IMR-90 (cell line): Measurements from ENCODE around the gene MAGI2. TPM values are rescaled to one million over a fixed set of nuclear protein-coding genes. Genes with fewer than 3 reads are reported as not detected.

ENCODE experiments used
- ATAC-seq: fragments of 200-7000 bp; cut with Tn5 transposase; 2 replicates; pipeline ENCODE4 v1.9.1; 2020; ENCODE audit warnings: low read depth, mild to moderate bottlenecking, moderate library complexity
- BruUV-seq: library from RNA; stranded (reverse); fragments of 400-500 nt; replicated peaks from 2 replicates; lab custom pipeline; 2021; lab: Mats Ljungman, UMichigan
- CTCF ChIA-PET: fragments of 300-600 bp; formaldehyde crosslinking; extraction: SDS; loops from one replicate; lab custom pipeline; 2021; ENCODE audit warnings: antibody characterized with exemption; lab: Yijun Ruan, JAX
- POLR2A ChIA-PET: fragments of 300-600 bp; sonication (Branson Sonifier 250); formaldehyde crosslinking; loops from one replicate; lab custom pipeline; 2022; ENCODE audit warnings: antibody characterized with exemption; ENCODE audit not compliant: unreplicated experiment; lab: Charles Lee
- DNase-seq: peaks from one replicate; pipeline ENCODE4 v3.0.0; 2013
- H2AFZ ChIP-seq: replicated peaks from 2 replicates; pipeline ENCODE3; 2013; ENCODE audit warnings: low read length, mild to moderate bottlenecking; ENCODE audit not compliant: poor library complexity
- H2AK5ac ChIP-seq: 2 replicates; pipeline ENCODE4 v1.6.1; 2013; ENCODE audit warnings: low read depth, low read length, inconsistent platforms
- H2AK9ac ChIP-seq: replicated peaks from 2 replicates; pipeline ENCODE3; 2013; ENCODE audit warnings: mild to moderate bottlenecking, low read depth, low read length, moderate library complexity; ENCODE audit not compliant: poor library complexity
- H2BK120ac ChIP-seq: 2 replicates; pipeline ENCODE4 v1.6.1; 2013; ENCODE audit warnings: low read depth, low read length, inconsistent platforms
- H2BK15ac ChIP-seq: 3 replicates; pipeline ENCODE4 v1.6.1; 2013; ENCODE audit warnings: low read depth, low read length, inconsistent platforms
- H2BK20ac ChIP-seq: 2 replicates; pipeline ENCODE4 v1.6.1; 2013; ENCODE audit warnings: low read depth, mild to moderate bottlenecking, inconsistent platforms, low read length, moderate library complexity
- H2BK5ac ChIP-seq: 2 replicates; pipeline ENCODE4 v1.6.1; 2013; ENCODE audit warnings: mild to moderate bottlenecking, low read depth, low read length, inconsistent platforms; ENCODE audit not compliant: poor library complexity, severe bottlenecking
- H3K14ac ChIP-seq: replicated peaks from 2 replicates; pipeline ENCODE4 v1.6.1; 2013; ENCODE audit warnings: low read depth, low read length, inconsistent platforms
- H3K18ac ChIP-seq: 2 replicates; pipeline ENCODE4 v1.6.1; 2013; ENCODE audit warnings: low read depth, low read length, control low read depth
- H3K23ac ChIP-seq: 2 replicates; pipeline ENCODE4 v1.6.1; 2013; ENCODE audit warnings: low read depth, low read length, inconsistent platforms
- H3K27ac ChIP-seq: 2 replicates; pipeline ENCODE4 v1.5.1; 2013; ENCODE audit warnings: mild to moderate bottlenecking, control low read depth, low read length; ENCODE audit not compliant: insufficient read depth
- H3K27me3 ChIP-seq: 2 replicates; pipeline ENCODE4 v1.6.1; 2013; ENCODE audit warnings: low read length; ENCODE audit not compliant: control insufficient read depth, insufficient read depth
- H3K36me3 ChIP-seq: 2 replicates; pipeline ENCODE4 v1.6.1; 2013; ENCODE audit warnings: low read length, mixed read lengths; ENCODE audit not compliant: control insufficient read depth, insufficient read depth
- H3K4ac ChIP-seq: 2 replicates; pipeline ENCODE4 v1.6.1; 2013; ENCODE audit warnings: low read depth, low read length, inconsistent platforms
- H3K4me1 ChIP-seq: 2 replicates; pipeline ENCODE4 v1.6.1; 2013; ENCODE audit warnings: low read length, mixed read lengths; ENCODE audit not compliant: control insufficient read depth, insufficient read depth
- H3K4me2 ChIP-seq: 2 replicates; pipeline ENCODE4 v1.6.1; 2013; ENCODE audit warnings: low read depth, mild to moderate bottlenecking, control low read depth, low read length, moderate library complexity
- H3K4me3 ChIP-seq: 2 replicates; pipeline ENCODE4 v1.5.1; 2013; ENCODE audit warnings: low read depth, mild to moderate bottlenecking, control low read depth, low read length, moderate library complexity; ENCODE audit not compliant: insufficient read depth
- H3K56ac ChIP-seq: 2 replicates; pipeline ENCODE4 v1.6.1; 2013; ENCODE audit warnings: low read length, inconsistent platforms; ENCODE audit not compliant: insufficient read depth; ENCODE audit errors: extremely low read depth
- H3K79me1 ChIP-seq, 2 experiments: 2 replicates each; pipeline ENCODE4 v1.6.1; 2013; ENCODE audit warnings: low read length in 2 of 2, inconsistent platforms in 1 of 2, low read depth in 1 of 2
- H3K9ac ChIP-seq: 2 replicates; pipeline ENCODE4 v1.6.1; 2013; ENCODE audit warnings: low read depth, low read length, control low read depth
- H3K9me1 ChIP-seq: 2 replicates; pipeline ENCODE4 v1.6.1; 2013; ENCODE audit warnings: low read length, inconsistent platforms; ENCODE audit not compliant: insufficient read depth
- H3K9me3 ChIP-seq: 2 replicates; pipeline ENCODE4 v1.6.1; 2013; ENCODE audit warnings: low read length; ENCODE audit not compliant: control insufficient read depth, insufficient read depth
- H4K20me1 ChIP-seq: 2 replicates; pipeline ENCODE4 v1.6.1; 2013; ENCODE audit warnings: low read length, inconsistent platforms; ENCODE audit not compliant: insufficient read depth
- H4K5ac ChIP-seq: 2 replicates; pipeline ENCODE4 v1.6.1; 2013; ENCODE audit warnings: mild to moderate bottlenecking, low read depth, low read length, control low read depth
- H4K8ac ChIP-seq, 2 experiments: 2 replicates each; pipeline ENCODE4 v1.6.1; 2013; ENCODE audit warnings: low read depth in 2 of 2, low read length in 2 of 2, control low read depth in 1 of 2, inconsistent platforms in 1 of 2
- H4K91ac ChIP-seq: 2 replicates; pipeline ENCODE4 v1.6.1; 2013; ENCODE audit warnings: low read depth, low read length, inconsistent platforms; ENCODE audit not compliant: insufficient read depth
- BHLHE40 ChIP-seq: fragments of 150-350 bp; IDR thresholded peaks from 2 replicates; pipeline ENCODE4 v1.6.1; 2016; ENCODE audit warnings: mild to moderate bottlenecking, low read depth, low read length
- MAFK ChIP-seq: IDR thresholded peaks from 2 replicates; pipeline ENCODE4 v1.6.1; 2012; ENCODE audit warnings: low read depth, low read length, improper control_type of control experiment
- MAZ ChIP-seq: IDR thresholded peaks from 2 replicates; pipeline ENCODE4 v1.6.1; 2012; ENCODE audit warnings: low read depth, mild to moderate bottlenecking, low read length, improper control_type of control experiment, moderate library complexity, borderline replicate concordance
- POLR2A ChIP-seq: IDR thresholded peaks from 2 replicates; pipeline ENCODE4 v1.6.1; 2012; ENCODE audit warnings: mild to moderate bottlenecking, low read depth, low read length
- RCOR1 ChIP-seq: IDR thresholded peaks from 2 replicates; pipeline ENCODE4 v1.6.1; 2012; ENCODE audit warnings: mild to moderate bottlenecking, low read length, improper control_type of control experiment; ENCODE audit not compliant: insufficient replicate concordance
- USF2 ChIP-seq: fragments of 150-350 bp; IDR thresholded peaks from 2 replicates; pipeline ENCODE4 v1.6.1; 2017; ENCODE audit warnings: mild to moderate bottlenecking, antibody characterized with exemption, low read length, low read depth
- WGBS, 2 experiments: methylation state at CpG; one replicate each; pipeline versions ENCODE4 v1.1.5 to v1.1.7; 2013; ENCODE audit warnings: missing lambda C conversion rate in 2 of 2; ENCODE audit not compliant: insufficient read length in 1 of 2; ENCODE audit errors: extremely low coverage in 2 of 2; 5-methylcytosine and 5-hydroxymethylcytosine counted together
- dilution Hi-C: fragments of 300-500 bp; cut with HindIII; formaldehyde crosslinking; loops from one replicate; pipeline ENCODE4 v1.14.3; 2018; ENCODE audit warnings: low sequenced_read_pairs; ENCODE audit not compliant: unreplicated experiment
- in situ Hi-C: fragments of 300-500 bp; cut with MboI; formaldehyde crosslinking; loops from 3 replicates; pipeline ENCODE4 v1.14.3; 2019; ENCODE audit warnings: low sequenced_read_pairs, inconsistent platforms, mixed read lengths
- intact Hi-C: fragments of 100-400 bp; cut with micrococcal nuclease; formaldehyde crosslinking; loops from 2 replicates; pipeline ENCODE4 v1.10.0; 2022
- polyA plus RNA-seq, 3 experiments: library from polyadenylated mRNA; depleted of rRNA; stranded (reverse); fragments of >200 nt; gene quantifications; 2 replicates each; pipeline ENCODE4 v1.2.3, GENCODE V29; 2012; ENCODE audit warnings: low replicate concordance in 1 of 3
- total RNA-seq: library from RNA; depleted of rRNA; stranded (reverse); fragments of >200 nt; gene quantifications from 2 replicates; pipeline ENCODE4 v1.2.3, GENCODE V29; 2012
- TF ChIP-seq, protein P1 (sequence below): fragments of 150-350 bp; IDR thresholded peaks from 2 replicates; pipeline ENCODE4 v1.6.1; 2016; ENCODE audit warnings: low read depth, mild to moderate bottlenecking, low read length, moderate library complexity, borderline replicate concordance

The MAGI2 gene
- total and polyA plus RNA-seq, 2 of the 4 experiments (the other 2 are of a cell fraction) = 2.5 to 17.9 TPM

DNA sequence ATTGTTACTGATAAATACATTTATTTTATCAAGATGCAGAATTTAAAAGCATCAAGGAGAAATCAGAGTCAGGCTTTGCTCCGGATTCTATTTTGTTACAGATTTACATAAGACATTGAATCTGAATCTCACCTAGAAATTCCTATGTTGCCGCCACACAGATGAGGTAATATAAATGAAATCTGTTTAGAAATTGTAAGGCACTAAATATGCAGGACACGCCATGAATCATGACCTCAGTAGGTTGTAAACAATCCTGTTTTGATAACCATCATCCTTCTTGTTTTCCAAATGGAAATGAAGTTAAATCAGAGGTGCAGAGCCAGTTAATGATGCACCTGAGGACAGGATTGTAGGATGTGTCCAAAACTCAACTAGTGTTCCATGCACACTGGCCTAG, 778.0 kb downstream of the MAGI2 start:
- Histone ChIP-seq H3K27me3 (no peaks in the 10 kb centered on the region), H4K91ac (no peak overlapping the region), H3K27ac (no peak overlapping the region), H3K56ac (no peak overlapping the region), H3K4me1 (peaks cover 4% of the 10 kb centered on the region; the same call in 1 of the 2 replicates), H3K9me3 (no peaks in the 10 kb centered on the region), H3K14ac (peak overlapping the region; percentile 48; the same call in 1 of the 2 replicates), H2BK20ac (no peak overlapping the region; the same call in 1 of the 2 replicates), H2AK5ac (no peak overlapping the region), H3K4ac (no peak overlapping the region), H3K36me3 (no peaks in the 10 kb centered on the region), H3K9ac (no peak overlapping the region), H4K20me1 (no peaks in the 10 kb centered on the region; the same call in 1 of the 2 replicates), H2BK120ac (no peak overlapping the region), H3K4me3 (no peak overlapping the region), H3K79me1 (peaks cover 0 to 16% of the 10 kb centered on the region in 2 experiments; a peak in 3 of 4 replicates), H2AFZ (no peak overlapping the region), H3K9me1 (peaks cover 3% of the 10 kb centered on the region; the same call in 1 of the 2 replicates), H4K8ac (no peak overlapping the region), H4K5ac (no peak overlapping the region), H3K18ac (no peak overlapping the region), H2BK5ac (no peak overlapping the region), H3K23ac (peak overlapping the region; percentile 78; the same call in 1 of the 2 replicates), H3K4me2 (no peak overlapping the region), H2BK15ac (no peak overlapping the region; the same call in 2 of the 3 replicates), H2AK9ac (no peak overlapping the region)
- POLR2A ChIA-PET = no interaction called here
- intact Hi-C loops (no loop called here), dilution Hi-C loops (no loop called here), in situ Hi-C loops (no loop called here)
- TF ChIP-seq RCOR1 = no peak
- no peak for TF ChIP-seq MAZ
- TF ChIP-seq POLR2A = no peak
- TF ChIP-seq, protein P1, sequence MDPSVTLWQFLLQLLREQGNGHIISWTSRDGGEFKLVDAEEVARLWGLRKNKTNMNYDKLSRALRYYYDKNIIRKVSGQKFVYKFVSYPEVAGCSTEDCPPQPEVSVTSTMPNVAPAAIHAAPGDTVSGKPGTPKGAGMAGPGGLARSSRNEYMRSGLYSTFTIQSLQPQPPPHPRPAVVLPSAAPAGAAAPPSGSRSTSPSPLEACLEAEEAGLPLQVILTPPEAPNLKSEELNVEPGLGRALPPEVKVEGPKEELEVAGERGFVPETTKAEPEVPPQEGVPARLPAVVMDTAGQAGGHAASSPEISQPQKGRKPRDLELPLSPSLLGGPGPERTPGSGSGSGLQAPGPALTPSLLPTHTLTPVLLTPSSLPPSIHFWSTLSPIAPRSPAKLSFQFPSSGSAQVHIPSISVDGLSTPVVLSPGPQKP = no peak
- no peak for TF ChIP-seq BHLHE40
- TF ChIP-seq MAFK = no peak
- no peak for TF ChIP-seq USF2
- peak; percentile 16 for DNase-seq
- no peak for ATAC-seq
- BruUV-seq = no TSS peak
- no CpG with 5 or more reads among the region's 3 CpGs for WGBS, 2 experiments
- CTCF ChIA-PET = no interaction called here
